Astrocyte of the cerebellum (primary cell): ENCODE measurements around the gene CRACR2A.

Source experiments
- DNase-seq: peaks from one replicate; pipeline ENCODE4 v3.0.0-alpha.2; 2011; ENCODE audit warnings: low read depth
- H3K4me3 ChIP-seq: 2 replicates; pipeline ENCODE4 v1.5.1; 2011; ENCODE audit warnings: mild to moderate bottlenecking, low read depth, low read length, moderate library complexity
- CTCF ChIP-seq: IDR thresholded peaks from 2 replicates; pipeline ENCODE4 v1.5.1; 2012; ENCODE audit warnings: low read length, low read depth, moderate library complexity, mild to moderate bottlenecking; ENCODE audit errors: missing control alignments
- in situ Hi-C: cut with HindIII; loops from 2 replicates; pipeline ENCODE4 v1.10.0; 2017; ENCODE audit warnings: low sequenced_read_pairs

Gene CRACR2A

DNA sequence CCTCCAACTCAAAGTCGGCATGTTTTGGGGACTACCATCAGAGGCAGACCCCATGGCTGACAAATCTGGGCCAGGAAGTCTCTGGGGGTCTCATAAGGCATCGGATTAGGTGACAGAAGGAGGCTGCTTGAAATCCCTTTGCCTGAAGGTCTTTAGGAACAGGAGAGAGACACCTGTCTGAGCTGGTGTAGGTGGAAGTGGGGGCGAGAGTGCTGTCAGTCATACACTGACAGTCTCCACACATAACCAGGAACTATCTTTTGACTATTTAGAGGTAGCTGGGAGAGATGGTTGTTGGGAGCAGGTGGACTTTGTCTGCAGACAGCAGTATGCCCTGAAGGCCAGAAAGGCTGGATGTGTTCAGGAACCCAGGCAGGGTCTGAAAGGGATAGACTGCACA, 163.2 kb downstream of the CRACR2A start:
- in situ Hi-C loops: no loop called here
- TF ChIP-seq CTCF: no peak
- H3K4me3 ChIP-seq: no peak overlapping the region
- no peak for DNase-seq

GRCh38 chr12:3587402-3588013, 165.4 kb downstream of the CRACR2A start:
- in situ Hi-C loops: no loop called here
- DNase-seq: no peak

DNA sequence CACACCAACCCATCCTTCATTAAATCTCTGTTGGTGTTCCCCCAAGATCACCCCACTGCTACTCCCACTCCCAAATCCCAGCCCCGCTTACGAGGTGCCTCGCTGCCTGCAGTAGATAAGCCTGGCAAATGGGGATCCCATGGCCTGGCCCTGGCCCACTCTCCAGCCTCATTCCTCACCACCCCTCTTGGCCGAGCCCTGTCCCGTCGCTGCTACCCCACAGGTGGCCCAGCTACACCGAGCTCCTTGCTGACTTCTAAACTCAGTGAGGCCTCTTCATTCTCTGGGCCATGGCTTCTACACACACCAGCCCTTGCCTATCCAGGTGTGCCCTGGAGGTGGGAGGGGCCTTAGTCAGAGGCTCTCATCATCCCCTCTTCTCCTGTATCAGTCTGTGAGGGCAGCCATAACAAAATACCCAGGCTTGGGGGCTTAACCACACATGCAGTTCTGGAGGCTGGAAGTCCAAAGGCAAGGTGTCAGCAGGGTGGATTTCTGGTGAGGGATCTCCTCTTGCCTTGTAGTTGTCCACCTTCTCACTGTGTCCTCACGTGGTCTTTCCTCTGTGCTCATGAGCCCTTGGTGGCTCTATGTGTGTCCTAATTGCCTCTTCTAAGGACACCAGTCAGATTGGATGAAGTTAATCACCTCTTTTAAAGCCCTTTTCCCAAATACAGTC, 169.1 kb downstream of the CRACR2A start:
- H3K4me3 ChIP-seq: no peak overlapping the region
- no peak for TF ChIP-seq CTCF
- in situ Hi-C loops: no loop called here
- DNase-seq: no peak

More at GRCh38 chr12:3587402-3588013, 165.4 kb downstream of the CRACR2A start:
- no peak for TF ChIP-seq CTCF
- H3K4me3 ChIP-seq: no peak overlapping the region

GRCh38 chr12:3580094-3580749, 172.7 kb downstream of the CRACR2A start:
- in situ Hi-C loops: no loop called here

DNA sequence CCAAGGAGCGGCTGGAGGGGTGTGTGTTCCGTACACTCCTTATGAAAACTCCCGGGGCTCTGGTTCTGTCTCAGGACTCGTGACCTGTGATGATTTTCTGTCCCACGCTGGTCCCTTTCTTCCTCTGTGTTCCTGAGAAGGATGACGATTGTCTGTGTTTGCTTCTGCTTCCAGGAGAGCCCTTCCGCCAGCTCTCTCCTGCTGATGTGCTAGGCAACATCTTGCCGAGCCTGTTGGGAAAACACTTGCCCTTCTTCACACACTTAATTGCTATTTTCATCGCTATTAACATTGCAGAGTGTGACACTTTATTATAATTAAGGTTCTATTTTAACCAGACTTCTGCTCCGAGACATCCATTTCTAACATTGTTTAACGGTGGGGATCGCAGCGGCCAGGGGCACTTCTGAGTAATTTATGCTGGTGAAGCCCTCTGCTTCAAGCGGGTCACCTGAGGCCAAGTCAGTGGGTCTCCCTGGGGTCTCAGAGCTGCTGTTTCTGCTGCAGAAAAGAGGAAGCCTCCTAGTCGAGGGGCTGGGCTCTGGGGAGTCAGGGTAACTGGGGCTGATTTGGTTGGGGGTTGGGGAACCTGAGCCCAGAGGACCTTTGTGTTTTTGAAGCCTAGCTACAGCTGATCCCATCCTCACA, 173.3 kb downstream of the CRACR2A start:
- DNase-seq: no peak
- in situ Hi-C loops: no loop called here
- no peak for TF ChIP-seq CTCF
- no peak overlapping the region for H3K4me3 ChIP-seq

More at GRCh38 chr12:3580094-3580749, 172.7 kb downstream of the CRACR2A start:
- H3K4me3 ChIP-seq: no peak overlapping the region
- TF ChIP-seq CTCF: no peak
- DNase-seq: no peak

GRCh38 chr12:3578557-3578956, 174.4 kb downstream of the CRACR2A start:
- no peak for DNase-seq
- in situ Hi-C loops: no loop called here

More at GRCh38 chr12:3578557-3578956, 174.4 kb downstream of the CRACR2A start:
- TF ChIP-seq CTCF: no peak
- H3K4me3 ChIP-seq: no peak overlapping the region
